CD4-positive, alpha-beta T cell treated with Interleukin-15 for 4 hours (primary cell): ENCODE results near the gene CHN2.

Source experiments
- DNase-seq: peaks from one replicate; pipeline ENCODE4 v3.0.0-alpha.2; 2020; ENCODE audit warnings: low spot score

CHN2 gene

DNA sequence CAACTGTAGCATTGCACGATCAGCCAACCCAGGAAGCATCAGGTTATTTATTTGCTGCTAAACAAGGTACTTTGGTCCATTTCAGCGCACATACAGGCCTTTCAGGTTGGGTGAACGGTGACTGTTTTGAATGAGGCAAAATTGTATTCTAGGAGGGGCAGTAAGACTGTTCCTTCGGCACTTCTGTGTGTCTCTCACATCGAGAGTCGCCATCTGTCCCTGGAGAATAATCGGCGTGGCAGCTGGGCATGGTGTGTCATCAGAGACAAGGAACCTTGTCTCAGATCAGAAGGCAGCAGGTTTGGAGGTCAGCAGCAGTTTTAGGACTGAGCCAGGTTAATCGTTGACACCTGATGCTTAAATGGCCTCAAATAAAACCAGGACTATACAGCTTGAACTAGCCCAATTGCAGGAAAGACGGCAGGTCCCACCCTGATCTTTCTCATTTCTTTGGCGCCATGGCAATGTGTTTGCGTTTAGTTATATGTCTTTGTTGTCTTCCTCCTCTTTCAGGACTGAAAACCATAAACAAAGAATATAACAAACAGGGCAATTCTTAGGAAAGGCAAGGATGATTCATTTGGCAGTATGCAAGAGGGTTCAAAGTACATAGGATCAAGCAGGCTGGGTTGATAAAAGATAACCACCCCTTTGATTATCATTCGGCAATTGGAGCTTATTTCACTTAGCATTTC is 277.0 kb downstream of the CHN2 start:
- DNase-seq, result no peak

DNA sequence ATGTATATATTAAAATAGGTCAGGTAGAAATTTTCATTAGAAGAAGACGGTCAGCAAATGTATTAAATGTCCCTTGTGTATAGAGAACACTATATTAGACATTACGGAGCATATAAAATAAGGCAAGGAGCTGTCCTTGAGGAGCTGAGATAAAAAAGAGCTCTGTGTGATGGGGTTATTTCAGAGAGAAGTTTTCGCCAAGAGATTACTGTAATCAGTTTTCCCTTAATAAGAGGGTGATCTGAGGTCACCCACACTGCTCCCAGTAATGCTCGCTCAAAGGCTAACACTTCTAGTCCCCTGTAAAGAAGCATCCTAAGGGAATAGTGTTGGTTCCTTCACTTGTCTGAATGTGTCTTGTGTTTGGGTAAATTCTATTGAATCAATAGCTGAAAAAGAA is 282.3 kb downstream of the CHN2 start:
- no peak for DNase-seq

DNA sequence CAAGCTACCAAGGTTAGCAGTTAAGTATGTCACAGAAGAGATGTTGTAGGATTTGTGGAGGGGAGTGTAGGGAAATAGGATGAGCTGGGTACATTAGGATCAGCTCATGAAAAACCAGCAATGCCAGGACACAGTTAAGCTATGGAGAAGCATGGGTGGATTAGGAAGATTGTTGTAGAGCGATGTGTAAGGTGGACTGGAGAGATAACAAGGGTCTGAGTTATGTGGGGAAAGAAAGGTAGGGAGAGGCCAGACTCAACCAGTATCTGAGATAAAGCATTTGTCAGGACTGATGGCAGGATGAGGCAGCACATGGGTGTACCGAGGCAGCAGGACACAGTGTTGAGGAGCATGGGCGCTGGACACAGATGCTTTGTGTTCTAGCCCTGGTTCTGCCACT is 283.7 kb downstream of the CHN2 start:
- DNase-seq, result no peak

DNA sequence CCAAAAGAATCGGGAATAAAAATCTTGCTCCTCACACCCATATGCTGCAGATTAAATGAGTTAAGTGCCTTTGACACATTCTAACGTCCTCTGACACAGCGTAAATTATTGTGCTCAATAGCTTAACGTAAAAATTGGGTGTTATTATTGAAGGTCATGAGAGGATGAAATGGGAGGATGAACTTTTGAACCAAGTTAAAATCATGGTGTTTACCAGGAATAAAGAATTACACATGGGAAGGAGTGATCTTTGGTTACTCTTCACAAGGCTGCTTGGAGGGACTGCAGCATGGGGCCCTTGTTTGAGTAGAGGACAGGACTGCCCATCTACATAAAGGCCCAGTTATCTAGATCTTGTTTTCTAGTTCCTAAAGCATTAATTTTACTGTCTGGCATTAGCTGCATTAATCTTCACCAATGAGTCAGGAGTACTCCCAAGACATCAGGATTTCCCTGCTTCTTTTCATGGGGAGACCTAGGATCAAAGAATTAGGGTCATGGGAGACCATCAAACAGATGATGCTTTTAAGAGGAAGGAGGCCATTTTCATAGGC is 284.2 kb downstream of the CHN2 start:
- DNase-seq, result no peak

DNA sequence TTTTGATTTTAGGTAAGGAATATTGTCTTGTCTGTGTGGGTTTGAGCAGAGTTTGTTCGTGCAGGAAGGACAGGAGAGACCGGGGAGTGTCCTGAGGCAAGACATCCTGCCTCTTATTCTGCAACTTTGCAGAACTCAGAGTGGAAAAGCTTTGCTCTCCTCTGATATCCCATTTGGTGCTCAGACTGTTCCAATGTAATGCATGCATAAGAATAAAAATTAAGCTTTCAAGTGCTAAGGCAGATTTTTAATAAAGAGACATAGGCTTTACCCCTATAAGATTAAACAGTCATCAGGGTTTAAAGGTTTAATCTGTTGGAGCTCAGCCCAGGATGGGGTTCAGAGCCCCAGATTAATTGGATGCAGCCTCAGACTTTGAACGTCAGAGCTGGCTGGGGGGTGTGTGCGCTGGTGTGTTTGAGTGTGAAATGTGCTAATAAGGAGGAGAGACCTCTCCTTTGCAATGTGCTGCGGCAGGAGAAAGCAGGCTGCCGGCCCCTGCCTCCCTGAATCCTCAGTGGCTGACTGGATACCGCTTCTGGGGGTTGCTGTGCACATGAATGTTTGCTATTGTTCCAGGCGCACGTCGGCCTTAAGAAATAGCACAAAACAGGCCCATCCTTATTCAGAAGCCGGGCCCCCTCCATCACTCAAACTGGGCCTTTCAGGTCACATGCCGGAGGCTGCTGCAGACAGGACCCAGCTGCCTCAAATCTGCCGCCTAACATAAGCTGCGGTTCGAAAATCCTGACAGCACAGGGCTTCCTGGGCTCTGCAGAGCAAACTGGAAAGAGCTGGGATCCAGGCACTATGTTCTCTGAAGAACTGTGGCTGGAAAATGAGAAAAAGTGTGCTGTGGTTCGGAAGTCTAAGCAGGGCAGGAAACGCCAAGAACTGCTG is 285.0 kb downstream of the CHN2 start:
- no peak for DNase-seq

DNA sequence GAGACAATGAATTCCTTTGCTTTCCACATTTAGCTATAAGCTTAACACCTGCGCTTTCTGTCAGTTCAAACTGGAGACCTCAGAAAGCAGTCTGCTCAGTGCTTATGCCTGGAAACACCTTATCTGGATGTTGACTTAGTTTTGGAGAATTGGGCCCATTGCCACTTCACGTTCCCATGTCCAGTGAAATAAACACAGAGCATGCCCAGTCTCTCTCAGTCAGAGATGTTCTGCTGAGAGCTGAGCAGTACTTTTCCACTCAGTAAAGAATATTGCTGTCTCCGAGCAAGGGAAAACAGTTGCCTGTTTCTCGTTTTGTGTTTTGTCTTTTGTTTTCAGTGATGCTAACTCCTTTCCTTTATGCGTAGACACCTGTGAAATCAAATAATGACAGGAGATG is 285.9 kb downstream of the CHN2 start:
- DNase-seq, result no peak

DNA sequence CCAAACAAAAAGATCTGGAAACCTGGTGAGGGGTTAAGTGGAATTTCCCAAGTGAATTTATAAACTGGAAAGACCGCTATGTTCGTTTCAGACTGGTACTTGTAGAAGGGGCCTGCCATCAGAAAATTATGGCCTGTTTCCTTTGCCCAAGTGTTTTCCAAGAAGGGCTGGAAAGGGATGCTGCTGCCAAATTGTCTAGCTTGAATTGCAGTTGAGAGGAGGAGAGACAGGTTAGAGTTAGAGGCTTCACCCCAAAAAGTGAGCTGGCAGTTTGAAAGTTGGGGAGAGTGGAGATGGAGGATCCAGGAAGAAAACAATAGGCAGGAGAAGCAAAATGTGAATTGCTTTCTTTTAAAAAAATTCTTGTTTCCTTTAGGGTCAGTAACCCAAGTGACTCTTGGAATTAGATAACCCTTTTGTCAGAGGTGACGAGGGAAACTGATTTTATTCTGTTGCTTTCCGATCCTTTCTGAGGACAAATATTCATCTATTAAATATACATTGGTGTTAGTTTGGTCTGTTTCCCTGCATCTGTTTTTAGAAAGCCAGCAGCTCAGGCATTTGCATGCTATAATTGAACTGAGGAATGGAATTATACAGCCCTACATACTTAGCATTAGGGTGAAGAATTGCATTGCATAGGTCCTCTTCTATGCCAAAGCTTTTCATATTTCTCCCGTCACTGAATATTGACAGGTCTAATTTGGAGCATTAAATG is 286.5 kb downstream of the CHN2 start:
- no peak for DNase-seq

DNA sequence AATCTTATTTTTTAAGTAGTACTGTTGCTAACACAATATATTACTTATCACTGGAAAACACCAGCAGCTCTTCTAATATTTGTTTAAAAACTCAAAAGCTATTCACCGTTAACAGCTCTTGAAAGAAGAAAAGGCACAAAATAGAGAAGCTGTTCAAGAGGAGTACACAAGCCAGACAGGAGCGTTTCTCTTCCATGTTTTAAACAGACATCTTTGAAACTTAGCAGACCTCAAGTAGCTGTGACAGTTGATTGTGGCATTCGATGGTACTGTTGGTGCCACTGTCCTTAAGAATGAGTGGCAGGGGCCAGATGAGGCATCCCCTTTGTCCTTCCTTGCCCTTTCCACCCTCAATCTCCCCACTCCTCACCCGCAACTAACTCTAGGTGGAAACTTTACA is 287.5 kb downstream of the CHN2 start:
- DNase-seq, result no peak

DNA sequence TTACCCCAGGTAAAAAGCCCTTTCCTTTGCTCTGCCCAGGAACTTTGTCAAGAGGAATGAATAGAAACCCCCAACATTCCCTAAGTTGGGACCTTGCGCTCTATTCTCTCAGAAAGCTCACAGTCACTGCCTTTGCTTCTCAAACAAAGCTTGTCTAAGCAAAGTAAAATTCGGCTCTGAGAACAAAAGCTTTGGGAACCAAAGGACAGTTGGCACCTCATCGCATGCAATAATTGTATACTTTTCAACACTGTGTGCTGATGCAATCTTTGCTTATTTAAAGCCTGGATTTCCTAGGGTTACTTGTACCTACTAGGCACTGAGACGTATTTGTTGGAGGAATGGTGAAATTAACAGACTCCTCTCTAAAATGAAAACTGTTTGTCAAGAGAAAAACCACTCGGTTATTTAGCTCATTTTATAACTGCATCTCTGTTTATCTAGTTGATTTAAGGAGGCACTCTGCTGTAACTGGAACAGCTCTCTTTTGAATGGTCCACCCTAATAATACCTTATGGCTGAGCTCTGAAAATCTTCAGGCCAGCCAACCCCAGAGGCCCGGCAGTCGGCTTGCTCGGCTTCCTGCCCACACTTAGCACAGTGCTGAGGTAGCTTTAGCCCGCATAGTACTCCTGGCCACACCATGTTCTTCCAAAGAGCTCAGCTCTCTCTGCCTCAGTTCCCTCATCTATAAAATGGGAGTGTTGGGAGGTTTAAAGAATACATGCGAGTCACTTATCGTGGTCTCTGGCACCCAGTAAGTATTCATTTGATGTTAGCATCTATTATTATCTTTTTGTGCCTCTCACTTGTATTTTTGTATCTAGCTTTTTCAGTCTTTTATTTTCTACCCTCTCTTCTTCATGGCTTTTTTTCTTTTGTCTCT is 288.9 kb downstream of the CHN2 start:
- DNase-seq, result no peak

DNA sequence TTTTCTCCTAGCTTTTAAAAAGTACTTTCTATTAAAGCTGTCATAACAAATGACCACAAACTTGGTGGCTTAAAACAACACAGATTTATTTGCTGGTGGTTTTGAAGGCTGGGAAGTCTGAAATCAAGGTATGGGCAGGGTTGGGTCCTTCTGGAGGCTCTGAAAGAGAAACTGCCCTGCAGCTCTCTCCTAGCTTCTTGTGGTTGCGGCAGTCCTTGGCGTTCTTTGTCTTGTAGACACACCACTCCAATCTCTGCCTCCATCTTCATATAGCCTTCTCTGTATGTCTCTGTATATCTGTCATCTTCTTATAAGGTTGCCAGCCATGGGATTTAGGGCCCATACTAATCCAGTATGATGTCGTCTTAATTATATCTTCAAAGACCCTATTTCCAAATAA is 289.7 kb downstream of the CHN2 start:
- DNase-seq, result no peak

DNA sequence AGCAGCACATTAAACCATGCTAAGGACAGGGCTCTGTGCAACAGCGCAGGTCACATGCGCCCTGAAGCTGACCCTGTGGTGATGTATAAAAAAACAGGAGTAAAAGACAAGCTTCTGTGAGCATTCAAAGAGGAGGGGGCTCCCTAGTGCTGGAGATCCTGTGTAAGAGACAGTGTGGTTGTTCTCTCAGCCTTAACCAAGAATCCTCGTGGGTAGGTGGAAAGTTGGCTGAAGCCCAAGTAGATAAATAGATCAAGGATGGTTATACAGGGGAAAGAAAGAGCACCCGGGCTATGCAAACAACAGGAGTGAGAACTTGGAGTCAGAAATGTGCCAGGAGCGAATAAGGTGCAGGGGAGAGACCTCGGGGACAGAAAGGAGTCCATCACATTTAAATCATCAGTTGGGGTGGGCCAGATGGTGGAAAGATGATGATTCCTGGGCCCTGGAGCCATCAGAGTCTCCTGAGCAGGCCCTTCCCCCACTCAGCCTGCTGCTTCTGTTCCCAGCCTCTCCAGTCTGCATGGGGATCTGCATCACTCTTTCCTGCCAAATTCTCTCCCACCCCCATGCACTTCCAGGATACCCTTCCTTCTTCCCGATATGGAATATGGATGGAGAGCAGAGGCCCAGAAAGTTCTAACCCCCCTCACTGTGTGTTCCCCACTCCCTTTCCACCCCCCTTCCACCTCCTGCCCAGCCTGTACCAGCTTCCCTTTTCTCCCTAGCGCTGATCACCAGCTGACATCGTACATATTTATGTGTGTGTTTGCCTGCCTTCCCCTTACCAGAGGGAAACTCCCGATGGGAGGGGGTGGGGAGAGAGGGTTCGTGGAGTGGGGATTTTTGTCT is 291.0 kb downstream of the CHN2 start:
- DNase-seq, result no peak

DNA sequence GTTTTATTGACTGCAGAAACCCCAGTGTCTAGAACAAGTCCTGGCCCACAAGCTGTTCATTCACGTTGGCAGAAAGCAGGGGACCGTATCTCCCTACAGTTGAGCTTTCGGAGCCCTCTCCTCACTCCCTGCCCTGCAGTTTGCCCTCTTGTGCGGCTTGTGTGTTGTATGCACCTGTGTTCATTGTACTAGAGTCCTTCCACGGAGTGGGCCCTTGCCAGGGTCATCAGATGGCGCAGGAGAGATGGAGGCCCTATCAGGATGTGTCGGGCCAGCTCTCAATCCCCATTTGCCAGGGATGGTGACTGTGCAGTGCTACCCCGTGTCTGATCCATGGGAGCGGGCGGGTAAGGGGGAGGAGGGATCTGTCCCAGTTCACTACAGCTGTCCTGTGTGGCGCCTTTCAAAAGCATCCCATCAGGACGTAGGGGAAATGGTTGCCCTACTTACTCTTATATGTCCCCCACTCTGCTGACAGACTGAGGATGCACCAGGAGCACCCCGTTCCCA is 291.7 kb downstream of the CHN2 start:
- no peak for DNase-seq

DNA sequence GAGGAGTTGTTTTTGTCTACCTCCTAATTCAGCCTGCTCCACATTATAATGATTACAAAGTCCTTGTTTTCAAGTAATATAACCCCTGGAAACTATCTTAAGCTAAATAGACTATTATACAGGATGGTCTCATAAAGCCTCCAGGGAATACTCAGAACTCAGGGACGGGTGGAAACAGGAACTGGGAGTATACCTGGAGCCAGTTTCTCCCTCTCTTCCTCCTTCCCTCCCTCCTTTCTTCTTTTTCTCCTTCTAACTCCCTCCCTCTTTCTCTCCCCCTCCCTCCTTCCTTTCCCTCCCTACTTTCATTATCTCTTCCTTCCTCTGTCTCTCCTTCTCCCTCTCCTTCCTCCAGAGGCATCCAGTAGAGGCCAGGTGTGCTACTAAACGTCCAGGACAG is 292.8 kb downstream of the CHN2 start:
- no peak for DNase-seq

DNA sequence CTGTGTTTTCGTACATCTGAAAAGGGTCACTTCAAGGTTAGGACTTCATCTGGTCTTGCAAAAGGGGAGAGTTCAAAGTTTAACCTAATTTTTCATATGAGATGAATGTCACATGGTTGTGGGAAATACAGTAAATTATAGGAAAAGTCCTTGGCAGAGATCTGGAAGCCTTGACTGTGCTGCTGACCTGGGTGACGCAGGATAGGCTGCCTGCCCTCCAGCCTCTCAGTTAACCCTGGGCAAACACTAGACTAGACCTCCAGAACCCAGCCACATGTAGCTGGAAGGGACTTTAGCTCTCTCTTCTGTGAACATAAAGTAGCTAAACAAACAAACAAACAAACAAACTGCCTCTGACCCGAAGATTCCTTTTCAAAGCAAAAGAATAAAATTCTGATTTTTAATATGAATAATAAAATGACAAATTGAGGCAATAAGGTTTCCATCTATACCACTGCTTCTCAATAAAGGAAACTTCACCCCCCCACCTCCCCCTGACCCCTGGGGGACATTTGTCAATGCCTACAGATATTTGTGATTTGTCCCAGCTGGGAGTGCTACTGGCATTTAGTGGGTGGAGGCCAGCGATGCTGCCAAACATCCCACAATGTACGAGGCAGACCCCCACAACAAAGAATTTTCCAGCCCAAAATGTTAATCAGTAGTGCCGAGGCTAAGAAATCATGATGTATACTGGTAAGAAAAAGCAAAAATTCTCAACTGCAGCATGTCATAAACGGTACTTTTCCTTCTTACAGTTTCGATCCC is 293.8 kb downstream of the CHN2 start:
- no peak for DNase-seq

DNA sequence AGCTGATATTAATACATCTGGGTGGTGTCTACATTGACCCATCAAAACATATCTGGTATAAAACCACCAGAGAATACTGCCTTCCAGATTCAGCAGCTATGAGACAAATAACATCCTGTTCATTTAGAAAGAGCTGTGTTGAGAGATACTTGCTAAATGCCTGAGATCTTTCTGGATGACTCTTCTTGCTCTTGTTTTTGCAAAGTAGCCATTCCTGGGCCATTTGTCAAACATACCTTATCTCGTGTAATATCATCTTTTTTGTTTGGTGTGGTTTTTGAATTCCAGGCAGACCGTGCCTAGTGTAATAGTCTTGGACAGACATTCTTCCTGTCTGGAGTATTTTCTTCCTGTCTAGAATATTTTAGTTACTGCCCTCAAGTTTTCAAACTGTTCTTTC is 294.4 kb downstream of the CHN2 start:
- DNase-seq, result no peak

DNA sequence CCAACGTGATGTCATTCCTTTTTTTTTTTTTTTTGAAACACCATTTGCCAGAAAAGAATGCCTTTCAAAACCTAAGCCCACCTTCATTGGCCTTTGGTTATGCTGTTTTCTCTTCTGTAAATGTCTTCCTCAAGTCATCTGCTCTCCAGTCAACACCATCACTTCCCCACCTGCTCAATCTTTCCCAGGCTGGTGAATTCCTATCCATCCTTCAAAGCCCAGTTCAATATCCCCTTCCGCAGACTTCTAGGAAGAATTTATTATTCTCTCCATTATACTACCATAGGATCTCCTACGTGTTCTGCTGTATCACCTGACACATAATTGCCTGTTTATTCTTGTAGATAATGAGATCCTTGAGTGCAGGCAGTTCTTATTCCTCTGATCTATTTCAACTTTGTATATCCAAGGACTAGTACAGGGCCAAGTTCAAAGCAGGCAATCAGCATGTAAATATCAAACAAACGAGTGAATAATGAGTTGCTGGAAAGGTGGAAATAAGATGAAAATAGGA is 295.6 kb downstream of the CHN2 start:
- DNase-seq, result no peak

DNA sequence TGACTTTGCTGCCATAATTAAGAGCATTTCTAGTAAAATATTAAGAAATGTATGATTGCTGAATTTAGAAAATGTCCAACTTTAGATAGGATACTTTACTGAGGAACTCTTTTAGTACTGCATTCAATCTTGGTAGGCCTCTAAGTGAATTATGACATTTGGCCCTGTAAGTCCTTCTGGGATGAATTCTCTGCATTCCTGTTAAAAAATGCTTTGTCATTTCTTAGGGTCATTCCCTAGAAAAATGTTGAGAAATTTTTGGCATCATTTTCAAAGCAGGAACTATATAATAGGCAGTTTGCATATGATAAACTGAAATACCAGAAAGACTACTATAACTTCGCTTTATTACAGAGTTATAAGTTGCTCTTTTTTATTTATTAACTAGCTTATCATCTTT is 299.8 kb downstream of the CHN2 start:
- DNase-seq, result no peak

DNA sequence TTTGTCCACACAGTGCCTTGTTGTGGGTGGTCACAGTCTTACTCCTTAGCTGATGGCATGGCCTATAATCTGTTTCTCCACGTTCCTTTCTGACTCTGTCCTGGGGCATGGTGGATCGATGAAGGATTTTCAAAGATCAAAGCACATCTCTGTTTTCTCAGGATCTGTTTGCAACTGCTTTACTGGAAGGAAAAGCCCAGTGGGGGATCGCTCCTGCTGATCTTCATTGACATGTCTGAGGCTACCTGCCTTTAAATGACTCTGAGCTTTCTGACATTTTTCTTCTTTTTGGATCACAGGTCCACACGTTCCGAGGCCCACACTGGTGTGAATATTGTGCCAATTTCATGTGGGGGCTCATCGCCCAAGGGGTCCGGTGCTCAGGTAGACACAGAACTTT is 301.1 kb downstream of the CHN2 start:
- no peak for DNase-seq

DNA sequence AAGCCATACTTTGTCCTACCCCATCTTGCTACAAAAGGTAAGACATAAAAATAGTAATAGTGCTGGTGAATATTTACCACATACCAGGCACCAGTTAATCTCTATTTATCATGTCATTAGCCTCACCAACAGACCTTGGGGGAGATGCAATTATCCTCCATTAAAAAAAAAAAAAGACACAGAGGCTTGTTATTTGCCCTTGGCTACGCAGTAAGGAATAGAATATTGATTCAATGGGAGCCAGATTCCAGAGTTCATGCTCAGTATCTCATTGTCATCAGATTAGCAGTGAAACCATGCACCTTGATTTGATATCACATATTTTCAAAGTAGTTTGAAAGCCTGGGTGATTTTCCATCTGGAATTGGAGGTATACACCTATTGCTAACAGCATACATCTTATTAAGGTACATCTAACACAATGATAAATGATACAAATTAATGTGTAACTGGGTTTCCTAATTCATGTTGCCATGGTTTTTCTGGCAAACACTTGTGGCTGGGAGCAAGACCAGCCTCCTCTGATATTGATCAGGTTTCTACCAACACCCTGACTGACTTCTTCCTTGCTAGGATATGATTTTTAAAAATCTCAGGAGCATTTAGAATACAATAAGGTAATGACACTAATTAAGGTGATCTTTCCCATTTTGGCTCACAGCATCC is 301.9 kb downstream of the CHN2 start:
- DNase-seq, result no peak
